Measurements from ENCODE around the gene RANBP9. TPM values are rescaled to one million over a fixed set of nuclear protein-coding genes. Genes with fewer than 3 reads are reported as not detected.

Gene RANBP9
- total RNA-seq, 1 donor from 2014 or later = 40.4 TPM

DNA sequence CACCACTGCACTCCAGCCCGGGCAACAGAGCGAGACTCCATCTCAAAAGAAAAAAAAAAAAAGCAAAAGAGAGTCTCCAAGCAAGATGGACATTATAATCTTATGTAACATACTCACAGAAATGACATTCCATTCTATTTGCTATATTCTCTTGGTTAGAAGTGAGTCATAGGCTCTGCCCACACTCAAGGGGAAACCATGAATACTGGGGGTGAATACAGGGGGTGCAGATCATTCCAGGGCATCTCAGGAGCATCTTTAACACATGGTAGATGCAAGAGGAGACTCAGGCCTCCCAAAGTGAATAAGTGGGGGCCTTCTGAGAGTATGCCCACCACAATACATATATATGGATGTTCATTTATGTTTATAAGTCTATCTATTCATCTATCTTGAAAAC lies 18.3 kb upstream of the RANBP9 start:
- no peaks in the 10 kb centered on the region for H3K27me3 Mint-ChIP-seq
- H3K36me3 Mint-ChIP-seq = no peaks in the 10 kb centered on the region
- TF ChIP-seq CTCF (conservative IDR thresholded peaks at IDR 0.05) = no peak
- H3K4me1 Mint-ChIP-seq (ENCODE audit: unreplicated experiment) = no peaks in the 10 kb centered on the region
- no peaks in the 10 kb centered on the region for H3K9me3 Mint-ChIP-seq
- H3K4me3 Mint-ChIP-seq = no peak overlapping the region
- DNase-seq (ENCODE audit: extremely low spot score, unreplicated experiment) = no peak
- H3K27ac Mint-ChIP-seq = no peak overlapping the region

DNA sequence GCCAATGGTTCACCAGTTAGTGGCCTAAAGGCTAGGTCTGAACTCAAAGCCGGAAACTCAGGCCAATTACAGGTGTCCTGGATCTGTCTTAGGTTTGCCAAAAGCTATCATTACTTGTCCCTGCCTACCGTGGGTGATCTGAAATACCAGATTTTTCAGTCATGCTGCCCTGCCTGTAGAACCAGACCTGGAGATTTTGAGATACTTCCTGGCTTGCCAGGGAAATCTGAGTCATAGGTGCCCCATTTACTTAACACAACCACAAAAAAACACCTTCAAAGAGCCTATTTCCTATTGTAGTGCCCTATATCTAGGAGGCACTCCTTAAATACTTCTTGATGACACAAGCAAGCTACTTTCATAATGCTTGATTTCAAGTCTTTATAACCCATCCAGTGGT lies 13.9 kb upstream of the RANBP9 start:
- DNase-seq (ENCODE audit: extremely low spot score, unreplicated experiment) = no peak
- Mint-ChIP-seq H3K27me3 (no peaks in the 10 kb centered on the region), H3K4me1 (ENCODE audit: unreplicated experiment) (no peaks in the 10 kb centered on the region), H3K36me3 (no peaks in the 10 kb centered on the region), H3K27ac (peak overlapping the region; percentile 98), H3K4me3 (peak overlapping the region; percentile 59), H3K9me3 (no peaks in the 10 kb centered on the region)
- TF ChIP-seq CTCF (conservative IDR thresholded peaks at IDR 0.05) = no peak

DNA sequence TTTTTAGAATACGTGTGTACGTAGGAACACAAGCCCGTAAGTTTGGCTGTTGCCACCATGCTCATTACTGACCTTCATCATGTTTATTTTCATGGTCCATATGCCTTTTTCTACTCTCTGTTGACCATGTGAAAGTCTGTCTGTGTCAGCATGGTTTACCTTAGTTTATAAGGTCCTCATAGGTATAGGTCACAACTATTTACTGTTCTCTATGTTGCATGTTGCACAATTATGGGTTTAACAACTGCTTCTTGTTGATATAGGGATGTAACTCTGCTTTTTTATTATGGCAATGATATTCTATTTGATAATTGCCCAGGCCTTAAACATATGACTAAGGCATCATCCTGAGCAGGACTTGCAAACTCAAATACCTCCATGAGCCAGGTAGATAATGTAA lies 13.4 kb upstream of the RANBP9 start:
- no peak for DNase-seq (ENCODE audit: extremely low spot score, unreplicated experiment)
- no peaks in the 10 kb centered on the region for H3K36me3 Mint-ChIP-seq
- no peak for TF ChIP-seq CTCF (conservative IDR thresholded peaks at IDR 0.05)
- H3K27ac Mint-ChIP-seq = peak overlapping the region; percentile 98
- peak overlapping the region; percentile 65 for H3K4me3 Mint-ChIP-seq
- H3K4me1 Mint-ChIP-seq (ENCODE audit: unreplicated experiment) = no peaks in the 10 kb centered on the region
- no peaks in the 10 kb centered on the region for H3K27me3 Mint-ChIP-seq
- no peaks in the 10 kb centered on the region for H3K9me3 Mint-ChIP-seq

DNA sequence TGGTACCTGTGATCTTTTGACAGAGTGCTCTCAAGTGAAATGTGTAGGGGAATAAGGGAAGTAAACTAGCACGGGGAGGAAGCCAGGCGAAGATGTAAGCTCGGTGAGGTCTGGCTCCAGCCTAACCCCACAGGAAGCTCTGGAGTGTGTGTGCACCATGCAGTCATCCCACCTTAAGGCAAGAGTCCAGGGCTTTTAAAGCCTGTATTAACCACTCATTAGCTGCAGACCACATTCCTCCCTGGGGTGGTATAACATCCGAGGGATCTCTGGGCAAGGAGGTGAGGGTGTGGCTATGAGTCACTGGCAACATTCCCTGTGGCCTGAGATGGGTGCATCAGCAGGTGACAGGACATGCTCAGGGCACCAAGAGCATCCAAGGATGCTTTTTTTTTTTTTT lies 12.5 kb upstream of the RANBP9 start:
- H3K9me3 Mint-ChIP-seq = no peaks in the 10 kb centered on the region
- H3K27ac Mint-ChIP-seq = peak overlapping the region; percentile 98
- no peak for TF ChIP-seq CTCF (conservative IDR thresholded peaks at IDR 0.05)
- DNase-seq (ENCODE audit: extremely low spot score, unreplicated experiment) = no peak
- no peak overlapping the region for H3K4me3 Mint-ChIP-seq
- H3K36me3 Mint-ChIP-seq = no peaks in the 10 kb centered on the region
- H3K4me1 Mint-ChIP-seq (ENCODE audit: unreplicated experiment) = no peaks in the 10 kb centered on the region
- no peaks in the 10 kb centered on the region for H3K27me3 Mint-ChIP-seq

DNA sequence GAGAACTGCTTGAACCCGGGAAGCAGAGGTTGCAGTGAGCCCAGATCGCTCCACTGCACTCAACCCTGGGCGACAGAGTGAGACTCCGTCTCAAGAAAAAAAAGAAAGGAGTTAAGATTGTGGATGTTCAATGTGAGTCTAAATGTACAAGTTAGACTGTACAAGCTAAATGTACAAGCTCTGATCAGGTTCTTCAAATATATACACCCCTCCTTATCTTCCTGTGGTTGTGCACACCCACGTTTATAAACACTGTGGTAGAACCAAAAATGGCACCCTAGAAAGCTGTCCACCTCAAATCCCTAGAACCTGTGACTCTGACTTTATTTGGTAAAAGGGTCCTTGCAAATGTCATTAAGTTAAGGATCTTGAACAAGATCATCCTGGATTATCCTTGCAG lies 11.2 kb upstream of the RANBP9 start:
- no peak for TF ChIP-seq CTCF (conservative IDR thresholded peaks at IDR 0.05)
- no peaks in the 10 kb centered on the region for H3K27me3 Mint-ChIP-seq
- H3K4me1 Mint-ChIP-seq (ENCODE audit: unreplicated experiment) = no peaks in the 10 kb centered on the region
- DNase-seq (ENCODE audit: extremely low spot score, unreplicated experiment) = no peak
- no peak overlapping the region for H3K4me3 Mint-ChIP-seq
- H3K9me3 Mint-ChIP-seq = no peaks in the 10 kb centered on the region
- no peak overlapping the region for H3K27ac Mint-ChIP-seq
- no peaks in the 10 kb centered on the region for H3K36me3 Mint-ChIP-seq

DNA sequence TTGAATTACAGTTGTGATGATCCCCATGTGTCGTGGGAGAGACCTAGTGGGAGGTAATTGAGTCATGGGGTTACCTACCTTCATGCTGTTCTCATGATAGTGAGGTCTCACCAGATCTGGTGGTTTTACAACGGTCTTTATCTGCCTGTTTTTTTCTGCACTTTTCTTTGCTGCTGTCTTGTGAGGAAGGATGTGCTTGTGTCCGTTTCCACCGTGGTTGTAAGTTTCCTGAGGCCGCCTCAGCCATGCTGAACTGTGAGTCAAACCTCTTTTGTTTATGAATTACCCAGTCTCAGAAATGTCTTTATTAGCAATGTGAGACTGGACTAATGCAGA lies 6.5 kb upstream of the RANBP9 start:
- Mint-ChIP-seq H3K9me3 (peaks cover 9% of the 10 kb centered on the region), H3K27me3 (no peaks in the 10 kb centered on the region), H3K36me3 (no peaks in the 10 kb centered on the region), H3K4me3 (no peak overlapping the region), H3K4me1 (ENCODE audit: unreplicated experiment) (no peaks in the 10 kb centered on the region), H3K27ac (no peak overlapping the region)
- no peak for DNase-seq (ENCODE audit: extremely low spot score, unreplicated experiment)
- no peak for TF ChIP-seq CTCF (conservative IDR thresholded peaks at IDR 0.05)
